GM23248 (cell line): Measurements from ENCODE around the gene FYTTD1.

Source experiments
- EZH2 ChIP-seq: fragments of 200-600 bp; sonication (generic); IDR thresholded peaks from 2 replicates; pipeline ENCODE4 v1.6.1; 2018; ENCODE audit warnings: antibody characterized with exemption, mild to moderate bottlenecking; ENCODE audit not compliant: insufficient read depth, poor library complexity, severe bottlenecking
- EZH2phosphoT487 ChIP-seq: fragments of 200-600 bp; sonication (generic); IDR thresholded peaks from 2 replicates; pipeline ENCODE4 v1.6.1; 2018; ENCODE audit warnings: antibody characterized with exemption, moderate library complexity, mild to moderate bottlenecking, low read depth; ENCODE audit not compliant: insufficient read depth

- TF ChIP-seq EZH2 = no peak
- no peak for TF ChIP-seq EZH2phosphoT487
Observed at GRCh38 chr3:197753263-197753662, 3.6 kb downstream of the FYTTD1 start.
